IMR-90 (cell line): ENCODE results near the gene ZNF425.

ENCODE experiments used
- CHD1 ChIP-seq: IDR thresholded peaks from 2 replicates; pipeline ENCODE4 v1.6.1; 2012; ENCODE audit warnings: low read depth, low read length, improper control_type of control experiment
- CTCF ChIP-seq: conservative IDR thresholded peaks from 2 replicates; pipeline ENCODE4 v1.5.1; 2012; ENCODE audit warnings: mild to moderate bottlenecking, low read depth, low read length, improper control_type of control experiment
- POLR2A ChIP-seq: IDR thresholded peaks from 2 replicates; pipeline ENCODE4 v1.6.1; 2012; ENCODE audit warnings: mild to moderate bottlenecking, low read depth, low read length
- RAD21 ChIP-seq: IDR thresholded peaks from 2 replicates; pipeline ENCODE4 v1.6.1; 2012; ENCODE audit warnings: low read length, improper control_type of control experiment
- RCOR1 ChIP-seq: IDR thresholded peaks from 2 replicates; pipeline ENCODE4 v1.6.1; 2012; ENCODE audit warnings: mild to moderate bottlenecking, low read length, improper control_type of control experiment; ENCODE audit not compliant: insufficient replicate concordance

DNA sequence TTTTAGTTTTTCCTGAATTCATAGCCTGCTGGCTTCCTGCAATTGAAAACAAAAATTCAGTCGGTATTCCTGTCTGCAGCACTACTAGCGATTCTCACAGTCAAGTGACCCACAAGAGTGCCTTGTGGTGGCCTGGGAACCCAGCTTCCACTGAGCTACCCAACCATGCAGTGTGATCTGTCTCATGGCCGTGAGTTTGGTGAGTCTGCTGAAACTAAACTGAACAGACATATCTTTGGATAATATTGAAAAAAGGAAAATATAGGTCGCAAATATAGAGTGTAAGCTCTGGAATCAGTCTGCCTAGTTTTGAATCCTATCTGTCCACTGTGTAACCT, 53.7 kb downstream of the ZNF425 start:
- TF ChIP-seq RAD21, result no peak
- no peak for TF ChIP-seq POLR2A
- TF ChIP-seq CTCF, result no peak
- TF ChIP-seq RCOR1, result no peak
- TF ChIP-seq CHD1, result no peak
